ENCODE measurements around the gene PDE11A. TPM values are rescaled to one million over a fixed set of nuclear protein-coding genes. Genes with fewer than 3 reads are reported as not detected.

Gene PDE11A
- total and polyA plus RNA-seq, 2 of the 13 experiments (the other 11 are each of a cell fraction or from before 2014, with no cell fraction given): 1.2 to 1.7 TPM

DNA sequence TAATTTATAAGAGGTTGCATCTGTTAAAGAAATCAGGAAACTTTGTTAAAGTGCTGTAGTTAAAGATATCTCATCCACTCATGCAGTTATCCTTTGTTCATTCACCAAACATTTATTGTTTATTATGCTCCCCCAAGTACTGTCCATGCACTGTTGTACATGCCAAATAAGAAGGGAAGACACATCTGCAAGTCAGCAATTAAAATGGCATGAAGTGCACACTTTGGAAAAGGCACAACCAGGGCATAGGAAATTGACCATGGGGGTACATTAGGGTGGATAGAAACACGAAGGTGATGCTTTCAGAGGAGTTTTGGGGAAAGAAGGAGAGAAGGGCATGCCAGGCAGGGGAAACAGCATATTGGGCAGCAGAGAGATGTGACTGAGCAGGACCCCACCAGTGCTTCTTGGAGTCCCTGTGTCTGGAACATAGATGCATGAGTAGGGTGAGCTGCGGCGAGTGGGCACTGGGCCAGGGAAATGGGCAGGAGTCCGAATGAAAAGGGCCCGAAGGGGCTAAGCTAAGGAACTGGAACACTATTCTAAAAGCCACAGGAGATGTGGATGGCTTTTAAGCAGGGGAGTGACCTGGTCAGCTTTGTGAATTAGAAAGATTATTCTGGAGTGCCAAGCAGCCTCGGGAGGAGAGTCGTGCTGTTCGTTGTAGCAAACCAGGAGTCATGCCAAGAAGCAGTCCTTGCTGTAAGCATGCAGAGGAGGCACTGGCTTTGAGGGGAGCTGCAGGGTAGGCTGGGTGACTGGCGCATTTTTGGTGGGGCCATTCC lies 363.7 kb downstream of the PDE11A start:
- in situ Hi-C loops (cut with HindIII; ENCODE audit: extremely low pct_ligation_motif_present, low pct_unique_long_range_greater_than_20kb): no loop called here
- 52% methylated on average over 9 of the region's 9 CpGs for WGBS (ENCODE audit: low lambda C conversion rate)
- H3K4me1 ChIP-seq (ENCODE audit: insufficient read depth, low read length): no peaks in the 10 kb centered on the region
- ATAC-seq (no peak), FAIRE-seq (no peak), DNase-seq (ENCODE audit: low spot score) (no peak)
- no peaks in the 10 kb centered on the region for H3K79me2 ChIP-seq (ENCODE audit: insufficient read depth, low read length)
- H3K9me3 ChIP-seq (ENCODE audit: low read length): no peaks in the 10 kb centered on the region
- no peaks in the 10 kb centered on the region for H3K27me3 ChIP-seq (ENCODE audit: control insufficient read depth in 1 of 2, insufficient read depth in 2 of 2, low read length in 2 of 2)
- H3K4me2 ChIP-seq (ENCODE audit: low read depth, low read length): no peak overlapping the region
- no peaks in the 10 kb centered on the region for H3K36me3 ChIP-seq (replicated peaks in 1 of 2; ENCODE audit: control insufficient read depth in 1 of 2, insufficient read depth in 2 of 2, low read length in 2 of 2)
- H2AFZ ChIP-seq (ENCODE audit: low read length): no peak overlapping the region
- POLR2A ChIA-PET: no interaction called here
- no peak overlapping the region for H3K27ac ChIP-seq (ENCODE audit: extremely low read length, insufficient read depth, low read length)
- no peaks in the 10 kb centered on the region for H4K20me1 ChIP-seq (ENCODE audit: insufficient read depth, low read length)
- H3K4me3 ChIP-seq (replicated peaks in 1 of 3; ENCODE audit: insufficient read depth in 1 of 3, low read depth in 2 of 3, low read length in 3 of 3): no peak overlapping the region
- CTCF ChIA-PET (ENCODE audit: low intra/inter-chr PET ratio, low total read pairs): no interaction called here
- intact Hi-C loops (cut with micrococcal nuclease; ENCODE audit: unreplicated experiment): no loop called here
- BruUV-seq (replicated peaks): no TSS peak
- TF ChIP-seq MTF1 (CRISPR knock-in tag; IDR thresholded peaks at IDR 0.05) (no peak), MAFF (IDR thresholded peaks at IDR 0.05; ENCODE audit: low read depth, low read length) (peak; percentile 82), MAFK (conservative IDR thresholded peaks at IDR 0.05 in 1 of 2, IDR thresholded peaks at IDR 0.05 in 1 of 2; ENCODE audit: low read length in 2 of 2) (peak; percentile 79 to 83)
- H3K9ac ChIP-seq (ENCODE audit: insufficient read depth, low read depth, low read length): no peak overlapping the region

DNA sequence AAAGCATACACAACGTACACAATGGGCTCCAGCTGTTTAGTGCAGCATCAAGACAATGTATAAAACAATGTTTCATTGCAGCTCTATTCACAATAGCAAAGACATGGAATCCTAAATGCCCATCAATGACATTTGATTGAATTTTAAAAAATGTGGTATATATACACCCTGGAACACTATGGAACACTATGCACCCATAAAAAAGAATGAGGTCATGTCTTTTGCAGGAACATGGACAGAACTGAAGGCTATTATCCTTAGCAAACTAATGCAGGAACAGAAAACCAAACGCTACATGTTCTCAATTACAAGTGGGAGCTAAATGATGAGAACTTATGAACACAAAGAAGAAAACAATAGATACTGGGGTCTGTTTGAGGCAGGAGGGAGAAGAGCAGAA lies 364.5 kb downstream of the PDE11A start:
- H3K27me3 ChIP-seq (ENCODE audit: control insufficient read depth in 1 of 2, insufficient read depth in 2 of 2, low read length in 2 of 2): no peaks in the 10 kb centered on the region

More for the DNA sequence above, 364.5 kb downstream of the PDE11A start:
- intact Hi-C loops (cut with micrococcal nuclease; ENCODE audit: unreplicated experiment): no loop called here
- Histone ChIP-seq H3K4me3 (replicated peaks in 1 of 3; ENCODE audit: insufficient read depth in 1 of 3, low read depth in 2 of 3, low read length in 3 of 3) (no peak overlapping the region), H3K4me1 (ENCODE audit: insufficient read depth, low read length) (no peaks in the 10 kb centered on the region), H4K20me1 (ENCODE audit: insufficient read depth, low read length) (no peaks in the 10 kb centered on the region), H3K9ac (ENCODE audit: insufficient read depth, low read depth, low read length) (no peak overlapping the region), H3K9me3 (ENCODE audit: low read length) (no peaks in the 10 kb centered on the region), H3K4me2 (ENCODE audit: low read depth, low read length) (no peak overlapping the region), H3K79me2 (ENCODE audit: insufficient read depth, low read length) (no peaks in the 10 kb centered on the region), H3K27ac (ENCODE audit: extremely low read length, insufficient read depth, low read length) (no peak overlapping the region), H3K36me3 (replicated peaks in 1 of 2; ENCODE audit: control insufficient read depth in 1 of 2, insufficient read depth in 2 of 2, low read length in 2 of 2) (no peaks in the 10 kb centered on the region), H2AFZ (ENCODE audit: low read length) (no peak overlapping the region)
- in situ Hi-C loops (cut with HindIII; ENCODE audit: extremely low pct_ligation_motif_present, low pct_unique_long_range_greater_than_20kb): no loop called here
- TF ChIP-seq ZNF124 (CRISPR knock-in tag; IDR thresholded peaks at IDR 0.05): no peak
- 0 out of 2 replicates have a peak, but pooled peaks have one; percentile 30 for TF ChIP-seq ATF7 (IDR thresholded peaks at IDR 0.05)
- no peak for TF ChIP-seq ATF7 (CRISPR knock-in tag; IDR thresholded peaks at IDR 0.05)
- DNase-seq (ENCODE audit: low spot score): no peak
- no peak for ATAC-seq
- FAIRE-seq: no peak
- WGBS (ENCODE audit: low lambda C conversion rate): 79% methylated on average over 2 of the region's 2 CpGs
- POLR2A ChIA-PET: no interaction called here
- CTCF ChIA-PET (ENCODE audit: low intra/inter-chr PET ratio, low total read pairs): no interaction called here
- no TSS peak for BruUV-seq (replicated peaks)
